ENCODE data around the gene SLC9A9.
"Not testable (repeated sequence)": the region's sequence is repeated elsewhere in the genome, so short reads cannot be mapped to it uniquely, and the experiment has no call there.

Gene SLC9A9

GRCh38 chr3:143313025-143313892 lies 535.0 kb downstream of the SLC9A9 start:
- DNase-seq (ENCODE audit: insufficient read length, low spot score) (no peak), FAIRE-seq (no peak)

- FAIRE-seq: no peak
- no peak for DNase-seq (ENCODE audit: insufficient read length, low spot score)
These were observed 537.2 kb downstream of the SLC9A9 start for GRCh38 chr3:143311096-143311495.

- FAIRE-seq (no peak), DNase-seq (ENCODE audit: insufficient read length, low spot score) (no peak)
These were observed 538.6 kb downstream of the SLC9A9 start for GRCh38 chr3:143309705-143310104.

GRCh38 chr3:143307613-143308183 lies 540.6 kb downstream of the SLC9A9 start:
- FAIRE-seq (no peak), DNase-seq (ENCODE audit: insufficient read length, low spot score) (no peak)

- no peak for DNase-seq (ENCODE audit: insufficient read length, low spot score)
- no peak for FAIRE-seq
These were observed 541.9 kb downstream of the SLC9A9 start for GRCh38 chr3:143306407-143306806.

GRCh38 chr3:143302638-143303171 lies 545.6 kb downstream of the SLC9A9 start:
- FAIRE-seq (peak; percentile 33), DNase-seq (ENCODE audit: insufficient read length, low spot score) (peak; percentile 54)

GRCh38 chr3:143301031-143301901 lies 547.0 kb downstream of the SLC9A9 start:
- FAIRE-seq: no peak
- no peak for DNase-seq (ENCODE audit: insufficient read length, low spot score)

GRCh38 chr3:143298886-143299535 lies 549.3 kb downstream of the SLC9A9 start:
- FAIRE-seq: no peak
- DNase-seq (ENCODE audit: insufficient read length, low spot score): no peak

- FAIRE-seq: no peak
- no peak for DNase-seq (ENCODE audit: insufficient read length, low spot score)
These were observed 549.9 kb downstream of the SLC9A9 start for GRCh38 chr3:143298380-143298779.

- FAIRE-seq: no peak
- no peak for DNase-seq (ENCODE audit: insufficient read length, low spot score)
These were observed 552.8 kb downstream of the SLC9A9 start for GRCh38 chr3:143295201-143296080.

- FAIRE-seq: no peak
- DNase-seq (ENCODE audit: insufficient read length, low spot score): no peak
These were observed 554.1 kb downstream of the SLC9A9 start for GRCh38 chr3:143294188-143294587.

- FAIRE-seq (no peak), DNase-seq (ENCODE audit: insufficient read length, low spot score) (no peak)
These were observed 556.3 kb downstream of the SLC9A9 start for GRCh38 chr3:143291836-143292447.

GRCh38 chr3:143288944-143289343 lies 559.3 kb downstream of the SLC9A9 start:
- DNase-seq (ENCODE audit: insufficient read length, low spot score): no peak
- no peak for FAIRE-seq

- DNase-seq (ENCODE audit: insufficient read length, low spot score) (no peak), FAIRE-seq (no peak)
These were observed 560.9 kb downstream of the SLC9A9 start for GRCh38 chr3:143287403-143287802.

- DNase-seq (ENCODE audit: insufficient read length, low spot score): no peak
- no peak for FAIRE-seq
These were observed 561.8 kb downstream of the SLC9A9 start for GRCh38 chr3:143286392-143287010.

- DNase-seq (ENCODE audit: insufficient read length, low spot score): no peak
- FAIRE-seq: no peak
These were observed 564.7 kb downstream of the SLC9A9 start for GRCh38 chr3:143283432-143284128.

- DNase-seq (ENCODE audit: insufficient read length, low spot score) (no peak), FAIRE-seq (no peak)
These were observed 567.3 kb downstream of the SLC9A9 start for GRCh38 chr3:143280984-143281383.

- not testable (repeated sequence) for DNase-seq (ENCODE audit: insufficient read length, low spot score); FAIRE-seq
These were observed 568.7 kb downstream of the SLC9A9 start for GRCh38 chr3:143279567-143279966.

Data from HTR-8/SVneo (cell line).